Endothelial cell of umbilical vein (primary cell): ENCODE data around the gene ALK. TPM values are rescaled to one million over a fixed set of nuclear protein-coding genes. Genes with fewer than 3 reads are reported as not detected.

Experiments used
- BruUV-seq: library from RNA; stranded (reverse); fragments of 400-500 nt; replicated peaks from 2 replicates; lab custom pipeline; 2021; lab: Mats Ljungman, UMichigan
- CTCF ChIA-PET: fragments of 300-600, 350-600 bp; sonication (Branson Sonifier 250); formaldehyde crosslinking; loops from one replicate; lab custom pipeline; 2021; ENCODE audit warnings: antibody characterized with exemption, inconsistent platforms; lab: Charles Lee
- POLR2A ChIA-PET: fragments of 300-600, 350-600 bp; sonication (Branson Sonifier 250); formaldehyde crosslinking; loops from one replicate; lab custom pipeline; 2021; ENCODE audit warnings: antibody characterized with exemption, inconsistent platforms; lab: Charles Lee
- DNase-seq: peaks from one replicate; pipeline ENCODE4 v3.0.0-alpha.2; 2011; ENCODE audit warnings: low read depth, low spot score
- FAIRE-seq: peaks from 2 replicates; lab custom pipeline; 2011; peaks lifted over from hg19 to GRCh38; lab: Jason Lieb, UNC
- H2AFZ ChIP-seq: 2 replicates; pipeline ENCODE4 v1.6.0; 2012; ENCODE audit warnings: low read depth, low read length, control low read depth, inconsistent platforms
- H3K27ac ChIP-seq: 2 replicates; pipeline ENCODE4 v1.5.1; 2011; ENCODE audit warnings: low read depth, mild to moderate bottlenecking, control low read depth, low read length, moderate library complexity; ENCODE audit not compliant: insufficient read depth
- H3K27me3 ChIP-seq, 2 experiments: 2 replicates each; pipeline versions ENCODE4 v1.6.0 to v1.6.1; 2011; ENCODE audit warnings: low read length in 2 of 2, mixed read lengths in 1 of 2; ENCODE audit not compliant: control insufficient read depth in 2 of 2, insufficient read depth in 2 of 2
- H3K36me3 ChIP-seq, 2 experiments: 2 replicates in 1 of 2; 3 replicates in 1 of 2; pipeline ENCODE4 v1.5.1; 2011; ENCODE audit warnings: low read length in 2 of 2, mild to moderate bottlenecking in 1 of 2, moderate library complexity in 1 of 2; ENCODE audit not compliant: control insufficient read depth in 2 of 2, insufficient read depth in 2 of 2; ENCODE audit errors: extremely low read depth in 1 of 2
- H3K4me1 ChIP-seq: 3 replicates; pipeline ENCODE4 v1.5.1; 2011; ENCODE audit warnings: mild to moderate bottlenecking, low read length; ENCODE audit not compliant: control insufficient read depth, insufficient read depth; ENCODE audit errors: extremely low read depth
- H3K4me2 ChIP-seq: 2 replicates; pipeline ENCODE4 v1.6.1; 2011; ENCODE audit warnings: low read length, control low read depth, mixed read lengths; ENCODE audit not compliant: insufficient read depth
- H3K4me3 ChIP-seq, 3 experiments: fragments of 200-600 bp in 1 of 3; sonication (generic), shearing (Covaris generic) in 1 of 3; replicated peaks in 1 of 3; 2 replicates each; pipeline ENCODE4 v1.5.1; 2011 to 2016; ENCODE audit warnings: control low read depth in 3 of 3, low read length in 3 of 3, mild to moderate bottlenecking in 2 of 3, inconsistent platforms in 1 of 3, low read depth in 1 of 3, moderate library complexity in 1 of 3; ENCODE audit not compliant: insufficient read depth in 1 of 3
- H3K79me2 ChIP-seq: 2 replicates; pipeline ENCODE4 v1.6.0; 2012; ENCODE audit warnings: low read length, inconsistent platforms; ENCODE audit not compliant: control insufficient read depth, insufficient read depth
- H3K9ac ChIP-seq: replicated peaks from 2 replicates; pipeline ENCODE3; 2011; ENCODE audit warnings: low read length, control low read depth; ENCODE audit not compliant: insufficient read depth; ENCODE audit errors: extremely low read depth
- H3K9me1 ChIP-seq: replicated peaks from 3 replicates; pipeline ENCODE4 v1.6.0; 2011; ENCODE audit warnings: mild to moderate bottlenecking, low read length; ENCODE audit not compliant: control insufficient read depth, insufficient read depth; ENCODE audit errors: extremely low read depth
- H3K9me3 ChIP-seq: replicated peaks from 2 replicates; pipeline ENCODE4 v1.5.1; 2012; ENCODE audit warnings: low read length, inconsistent platforms; ENCODE audit not compliant: control insufficient read depth, insufficient read depth
- H4K20me1 ChIP-seq: replicated peaks from 2 replicates; pipeline ENCODE3; 2011; ENCODE audit warnings: mild to moderate bottlenecking, low read length; ENCODE audit not compliant: control insufficient read depth, insufficient read depth; ENCODE audit errors: extremely low read depth
- CTCF ChIP-seq, 2 donors: IDR thresholded peaks; 1 replicate in 1 of 2; 2 replicates in 1 of 2; pipeline ENCODE4 v1.5.1; 2011; ENCODE audit warnings: low read length in 2 of 2, mild to moderate bottlenecking in 2 of 2, moderate library complexity in 2 of 2, control low read depth in 1 of 2, inconsistent platforms in 1 of 2, low read depth in 1 of 2; ENCODE audit not compliant: insufficient read depth in 1 of 2; ENCODE audit errors: extremely low read depth in 1 of 2
- EZH2 ChIP-seq: IDR thresholded peaks from 2 replicates; pipeline ENCODE4 v1.6.1; 2012; ENCODE audit warnings: borderline replicate concordance, low read depth, mild to moderate bottlenecking, moderate library complexity, low read length, inconsistent platforms; ENCODE audit not compliant: severe bottlenecking
- FOS ChIP-seq: IDR thresholded peaks from 2 replicates; pipeline ENCODE4 v1.6.1; 2011; ENCODE audit warnings: mild to moderate bottlenecking, low read length, moderate library complexity, borderline replicate concordance; ENCODE audit not compliant: insufficient read depth
- GATA2 ChIP-seq: IDR thresholded peaks from 2 replicates; pipeline ENCODE4 v1.7.0; 2011; ENCODE audit warnings: low read depth, mild to moderate bottlenecking, moderate library complexity, mixed read lengths, low read length; ENCODE audit not compliant: insufficient read length, insufficient read depth
- JUN ChIP-seq: IDR thresholded peaks from 2 replicates; pipeline ENCODE4 v1.6.1; 2011; ENCODE audit warnings: borderline replicate concordance, low read depth; ENCODE audit not compliant: insufficient read length, insufficient read depth
- MAX ChIP-seq: IDR thresholded peaks from 2 replicates; pipeline ENCODE4 v1.6.1; 2011; ENCODE audit not compliant: insufficient read depth, insufficient read length
- MYC ChIP-seq: IDR thresholded peaks from one replicate; pipeline ENCODE4 v1.6.1; 2011; ENCODE audit warnings: mild to moderate bottlenecking, low read depth, low read length
- POLR2A ChIP-seq: IDR thresholded peaks from 2 replicates; pipeline ENCODE4 v1.6.1; 2012; ENCODE audit warnings: low read depth, mild to moderate bottlenecking, control low read depth, low read length
- POLR2AphosphoS5 ChIP-seq: IDR thresholded peaks from 2 replicates; pipeline ENCODE4 v1.6.1; 2012; ENCODE audit warnings: low read depth, mild to moderate bottlenecking, control low read depth, low read length, moderate library complexity; ENCODE audit not compliant: insufficient read depth
- dilution Hi-C: fragments of 300-500 bp; cut with MboI; formaldehyde crosslinking; loops from one replicate; pipeline ENCODE4 v1.15.0; 2019; ENCODE audit warnings: low sequenced_read_pairs; ENCODE audit not compliant: extremely low pct_ligation_motif_present
- intact Hi-C: fragments of 100-400 bp; cut with micrococcal nuclease; formaldehyde crosslinking; loops from one replicate; pipeline ENCODE4 v1.10.0; 2022
- polyA plus RNA-seq, 4 experiments: library from polyadenylated mRNA; depleted of rRNA in 3 of 4; stranded (reverse) in 3 of 4; unstranded in 1 of 4; fragments of >200 nt; gene quantifications; 2 replicates each; pipeline versions ENCODE4 v1.2.1 to v1.2.3, GENCODE V29; 2011 to 2012; ENCODE audit warnings: missing spikeins in 1 of 4
- total RNA-seq: library from RNA; stranded (reverse); gene quantifications from 2 replicates; pipeline ENCODE4 v1.2.3, GENCODE V29; 2021

Gene ALK
- total and polyA plus RNA-seq, 2 donors (not counting 3 experiments of a cell fraction or from before 2014, with no cell fraction given): not detected

GRCh38 chr2:29394311-29394980, 526.9 kb downstream of the ALK start:
- ChIA-PET POLR2A (no interaction called here), CTCF (no interaction called here)
- no peak for FAIRE-seq
- Histone ChIP-seq H3K4me2 (no peak overlapping the region), H3K9me1 (no peaks in the 10 kb centered on the region), H3K27me3 (no peaks in the 10 kb centered on the region), H3K9ac (no peak overlapping the region), H2AFZ (no peak overlapping the region), H3K4me1 (no peaks in the 10 kb centered on the region), H3K36me3 (no peaks in the 10 kb centered on the region), H4K20me1 (no peaks in the 10 kb centered on the region), H3K4me3 (no peak overlapping the region), H3K27ac (no peak overlapping the region), H3K9me3 (no peaks in the 10 kb centered on the region), H3K79me2 (no peaks in the 10 kb centered on the region)
- dilution Hi-C loops (no loop called here), intact Hi-C loops (no loop called here)
- no TSS peak for BruUV-seq
- no peak for TF ChIP-seq FOS
- no peak for DNase-seq

- ChIA-PET CTCF (no interaction called here), POLR2A (no interaction called here)
- no peaks in the 10 kb centered on the region for H3K36me3 ChIP-seq
- TF ChIP-seq FOS: no peak
- TF ChIP-seq GATA2: no peak
- TF ChIP-seq POLR2AphosphoS5: no peak
- no peak for TF ChIP-seq CTCF (IDR thresholded peaks at IDR 0.05; ENCODE audit: extremely low read depth in 1 of 2, insufficient read depth in 1 of 2, low read depth in 1 of 2, low read length in 2 of 2)
- no peak for TF ChIP-seq MAX
- no peak for TF ChIP-seq POLR2A
- TF ChIP-seq EZH2: no peak
- no peak for TF ChIP-seq JUN
- TF ChIP-seq MYC: no peak
- H2AFZ ChIP-seq: no peak overlapping the region
- no peaks in the 10 kb centered on the region for H4K20me1 ChIP-seq
- no peaks in the 10 kb centered on the region for H3K27me3 ChIP-seq
- DNase-seq (no peak), FAIRE-seq (no peak)
- intact Hi-C loops (no loop called here), dilution Hi-C loops (no loop called here)
- no peak overlapping the region for H3K4me3 ChIP-seq
- H3K9me1 ChIP-seq: no peaks in the 10 kb centered on the region
- no peak overlapping the region for H3K4me2 ChIP-seq
- no peaks in the 10 kb centered on the region for H3K79me2 ChIP-seq
- no peaks in the 10 kb centered on the region for H3K4me1 ChIP-seq
- no peak overlapping the region for H3K9ac ChIP-seq
- BruUV-seq: no TSS peak
- no peaks in the 10 kb centered on the region for H3K9me3 ChIP-seq
- no peak overlapping the region for H3K27ac ChIP-seq
These were observed 527.7 kb downstream of the ALK start for GRCh38 chr2:29393676-29394075.
